ENCODE results near the gene PPP1R13L. TPM values are rescaled to one million over a fixed set of nuclear protein-coding genes. Genes with fewer than 3 reads are reported as not detected.

The PPP1R13L gene
- total RNA-seq, 1 experiment from 2014 or later = 36.4 TPM

DNA sequence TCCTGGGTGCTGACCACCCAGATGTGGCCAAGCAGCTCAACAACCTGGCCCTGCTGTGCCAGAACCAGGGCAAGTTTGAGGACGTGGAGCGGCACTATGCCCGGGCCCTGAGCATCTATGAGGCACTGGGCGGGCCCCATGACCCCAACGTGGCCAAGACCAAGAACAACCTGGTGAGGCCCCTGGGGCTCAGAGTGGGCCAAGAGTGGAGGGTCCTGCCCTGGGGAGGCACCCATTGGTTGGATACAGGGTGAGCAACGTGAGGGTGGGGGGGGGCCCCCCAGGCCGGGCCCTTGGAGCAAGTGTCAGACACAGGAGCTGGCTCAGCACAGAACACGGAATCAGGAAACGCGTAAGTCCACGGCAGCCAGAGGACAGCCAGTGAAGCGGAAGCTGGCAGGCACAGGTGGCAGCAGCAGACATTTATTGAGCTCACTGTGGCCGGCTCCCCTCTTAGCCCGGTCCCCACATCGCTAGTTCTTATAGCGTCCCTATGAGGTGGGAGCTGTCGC is 55.4 kb downstream of the PPP1R13L start:
- no peaks in the 10 kb centered on the region for H3K79me2 ChIP-seq (ENCODE audit: low read length)
- no peak overlapping the region for H3K4me2 ChIP-seq (ENCODE audit: low read length)
- no peaks in the 10 kb centered on the region for H4K20me1 ChIP-seq (ENCODE audit: low read length)
- H3K27ac ChIP-seq (ENCODE audit: low read length) = no peak overlapping the region
- H2AFZ ChIP-seq (ENCODE audit: low read length) = no peak overlapping the region
- TF ChIP-seq, protein P1, sequence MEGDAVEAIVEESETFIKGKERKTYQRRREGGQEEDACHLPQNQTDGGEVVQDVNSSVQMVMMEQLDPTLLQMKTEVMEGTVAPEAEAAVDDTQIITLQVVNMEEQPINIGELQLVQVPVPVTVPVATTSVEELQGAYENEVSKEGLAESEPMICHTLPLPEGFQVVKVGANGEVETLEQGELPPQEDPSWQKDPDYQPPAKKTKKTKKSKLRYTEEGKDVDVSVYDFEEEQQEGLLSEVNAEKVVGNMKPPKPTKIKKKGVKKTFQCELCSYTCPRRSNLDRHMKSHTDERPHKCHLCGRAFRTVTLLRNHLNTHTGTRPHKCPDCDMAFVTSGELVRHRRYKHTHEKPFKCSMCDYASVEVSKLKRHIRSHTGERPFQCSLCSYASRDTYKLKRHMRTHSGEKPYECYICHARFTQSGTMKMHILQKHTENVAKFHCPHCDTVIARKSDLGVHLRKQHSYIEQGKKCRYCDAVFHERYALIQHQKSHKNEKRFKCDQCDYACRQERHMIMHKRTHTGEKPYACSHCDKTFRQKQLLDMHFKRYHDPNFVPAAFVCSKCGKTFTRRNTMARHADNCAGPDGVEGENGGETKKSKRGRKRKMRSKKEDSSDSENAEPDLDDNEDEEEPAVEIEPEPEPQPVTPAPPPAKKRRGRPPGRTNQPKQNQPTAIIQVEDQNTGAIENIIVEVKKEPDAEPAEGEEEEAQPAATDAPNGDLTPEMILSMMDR (conservative IDR thresholded peaks at IDR 0.05; ENCODE audit: low read depth, low read length) = no peak
- no peak for TF ChIP-seq EZH2phosphoT487 (IDR thresholded peaks at IDR 0.05; ENCODE audit: borderline replicate concordance, low read length)
- TF ChIP-seq EZH2 (IDR thresholded peaks at IDR 0.05; ENCODE audit: low read length, unreplicated experiment) = no peak
- H3K36me3 ChIP-seq (ENCODE audit: low read depth, low read length) = no peaks in the 10 kb centered on the region
- no peak overlapping the region for H3K4me3 ChIP-seq (ENCODE audit: low read length)
- no peak overlapping the region for H3K9ac ChIP-seq (ENCODE audit: low read length)
- no peaks in the 10 kb centered on the region for H3K9me2 ChIP-seq (replicated peaks; ENCODE audit: low read length)
- intact Hi-C loops (cut with micrococcal nuclease) = no loop called here
- no peaks in the 10 kb centered on the region for H3K4me1 ChIP-seq (ENCODE audit: insufficient read depth, low read length)
- BruUV-seq (replicated peaks) = no TSS peak
- no peak for DNase-seq
- H3K27me3 ChIP-seq (ENCODE audit: low read length) = no peaks in the 10 kb centered on the region
- H3K9me3 ChIP-seq (ENCODE audit: low read length) = no peaks in the 10 kb centered on the region
- POLR2A ChIA-PET (ENCODE audit: unreplicated experiment) = no interaction called here
- CTCF ChIA-PET = no interaction called here
- no peak for ATAC-seq
- no peaks in the 10 kb centered on the region for H3F3A ChIP-seq (ENCODE audit: low read length, unreplicated experiment)

- DNase-seq = no peak
- intact Hi-C loops (cut with micrococcal nuclease) = no loop called here
- no peaks in the 10 kb centered on the region for H3F3A ChIP-seq (ENCODE audit: low read length, unreplicated experiment)
- no peak overlapping the region for H3K4me3 ChIP-seq (ENCODE audit: low read length)
- H3K27me3 ChIP-seq (ENCODE audit: low read length) = no peaks in the 10 kb centered on the region
- no peak for ATAC-seq
- no peaks in the 10 kb centered on the region for H3K9me3 ChIP-seq (ENCODE audit: low read length)
- no peak overlapping the region for H3K27ac ChIP-seq (ENCODE audit: low read length)
- H3K36me3 ChIP-seq (ENCODE audit: low read depth, low read length) = no peaks in the 10 kb centered on the region
- BruUV-seq (replicated peaks) = no TSS peak
- H3K4me2 ChIP-seq (ENCODE audit: low read length) = no peak overlapping the region
- H2AFZ ChIP-seq (ENCODE audit: low read length) = no peak overlapping the region
- no peak overlapping the region for H3K9ac ChIP-seq (ENCODE audit: low read length)
- CTCF ChIA-PET = no interaction called here
- POLR2A ChIA-PET (ENCODE audit: unreplicated experiment) = no interaction called here
- H4K20me1 ChIP-seq (ENCODE audit: low read length) = no peaks in the 10 kb centered on the region
- no peaks in the 10 kb centered on the region for H3K79me2 ChIP-seq (ENCODE audit: low read length)
- TF ChIP-seq EZH2phosphoT487 (IDR thresholded peaks at IDR 0.05; ENCODE audit: borderline replicate concordance, low read length) (no peak), EZH2 (IDR thresholded peaks at IDR 0.05; ENCODE audit: low read length, unreplicated experiment) (no peak)
- TF ChIP-seq, protein P1 (conservative IDR thresholded peaks at IDR 0.05; ENCODE audit: low read depth, low read length) = no peak
- H3K4me1 ChIP-seq (ENCODE audit: insufficient read depth, low read length) = no peaks in the 10 kb centered on the region
- no peaks in the 10 kb centered on the region for H3K9me2 ChIP-seq (replicated peaks; ENCODE audit: low read length)
Observed at GRCh38 chr19:45349126-45349415, 55.8 kb downstream of the PPP1R13L start.

DNA sequence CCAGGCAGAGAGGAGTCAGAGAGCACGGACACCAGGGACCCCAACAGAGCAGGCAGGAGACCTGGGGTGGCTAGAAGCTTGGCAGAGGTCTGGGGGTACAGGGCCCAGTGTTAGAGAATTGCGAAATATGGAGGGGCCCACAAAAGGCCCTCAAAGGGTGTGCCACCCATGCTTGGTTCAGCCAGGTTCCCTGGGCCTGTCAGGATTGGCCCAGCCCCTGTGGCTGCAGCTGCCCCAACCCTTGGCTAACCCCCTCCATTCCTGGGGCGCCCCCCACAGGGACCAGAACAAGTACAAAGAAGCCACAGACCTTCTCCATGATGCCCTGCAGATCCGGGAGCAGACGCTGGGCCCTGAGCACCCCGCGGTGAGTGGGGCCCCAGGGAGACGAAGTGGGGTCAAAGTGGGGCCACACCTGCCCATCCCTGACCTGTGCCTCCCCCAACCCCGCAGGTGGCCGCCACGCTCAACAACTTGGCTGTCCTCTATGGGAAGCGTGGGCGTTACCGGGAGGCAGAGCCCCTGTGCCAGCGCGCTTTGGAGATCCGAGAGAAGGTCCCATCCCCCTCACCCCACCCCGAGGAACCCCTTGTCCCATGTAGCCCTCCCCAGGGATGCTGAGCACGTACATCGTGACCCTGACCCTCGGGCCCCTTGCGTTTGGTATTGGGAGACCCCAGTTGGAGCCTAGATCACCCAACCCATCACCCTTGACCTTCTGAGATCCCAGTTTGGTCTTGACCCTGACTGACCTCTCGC is 56.3 kb downstream of the PPP1R13L start:
- Histone ChIP-seq H4K20me1 (ENCODE audit: low read length) (no peaks in the 10 kb centered on the region), H3K36me3 (ENCODE audit: low read depth, low read length) (no peaks in the 10 kb centered on the region), H3K4me1 (ENCODE audit: insufficient read depth, low read length) (no peaks in the 10 kb centered on the region), H3K4me2 (ENCODE audit: low read length) (no peak overlapping the region), H3F3A (ENCODE audit: low read length, unreplicated experiment) (no peaks in the 10 kb centered on the region), H3K4me3 (ENCODE audit: low read length) (no peak overlapping the region), H3K27ac (ENCODE audit: low read length) (no peak overlapping the region), H2AFZ (ENCODE audit: low read length) (no peak overlapping the region), H3K9me2 (replicated peaks; ENCODE audit: low read length) (no peaks in the 10 kb centered on the region), H3K79me2 (ENCODE audit: low read length) (no peaks in the 10 kb centered on the region), H3K9me3 (ENCODE audit: low read length) (no peaks in the 10 kb centered on the region), H3K27me3 (ENCODE audit: low read length) (no peaks in the 10 kb centered on the region), H3K9ac (ENCODE audit: low read length) (no peak overlapping the region)
- no peak; the same call in 1 of the 2 replicates for ATAC-seq
- ChIA-PET POLR2A (ENCODE audit: unreplicated experiment) (no interaction called here), CTCF (no interaction called here)
- no peak for DNase-seq
- TF ChIP-seq, protein P1 (conservative IDR thresholded peaks at IDR 0.05; ENCODE audit: low read depth, low read length) = no peak
- TF ChIP-seq EZH2 (IDR thresholded peaks at IDR 0.05; ENCODE audit: low read length, unreplicated experiment) (no peak), EZH2phosphoT487 (IDR thresholded peaks at IDR 0.05; ENCODE audit: borderline replicate concordance, low read length) (no peak)
- BruUV-seq (replicated peaks) = no TSS peak
- intact Hi-C loops (cut with micrococcal nuclease) = no loop called here
